Measurements from ENCODE around the gene SPX.

SPX gene
- 0 to 0.49 reads per million in 2 donors for total RNA-seq

DNA sequence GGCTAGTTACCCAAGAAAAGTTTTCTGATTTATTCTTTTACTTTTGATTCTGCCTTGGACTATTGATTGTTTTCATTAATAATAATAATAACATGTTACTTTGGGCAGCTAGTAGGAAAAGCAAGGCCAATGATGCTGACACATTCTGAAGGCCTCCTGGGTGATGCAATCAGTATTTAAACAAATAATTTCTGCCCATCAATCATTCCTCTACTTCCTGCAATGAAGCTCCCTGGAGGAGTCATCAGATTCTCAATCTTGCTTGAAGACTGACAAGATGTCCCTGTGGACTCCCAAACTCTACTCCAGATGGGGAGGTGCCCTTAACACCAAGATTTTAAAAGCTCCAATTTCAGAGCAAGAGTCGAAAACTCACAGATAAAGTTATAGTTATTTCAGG is at the start of gene SPX:
TSS of gene SPX (plus strand) at position 244 of the 400 bp plus-strand sequence. CDS start 177 bp downstream, outside the sequence.
- no peak for DNase-seq

- no peak for DNase-seq
Observed at GRCh38 chr12:21476949-21477348, 49.1 kb upstream of the SPX start.

DNA sequence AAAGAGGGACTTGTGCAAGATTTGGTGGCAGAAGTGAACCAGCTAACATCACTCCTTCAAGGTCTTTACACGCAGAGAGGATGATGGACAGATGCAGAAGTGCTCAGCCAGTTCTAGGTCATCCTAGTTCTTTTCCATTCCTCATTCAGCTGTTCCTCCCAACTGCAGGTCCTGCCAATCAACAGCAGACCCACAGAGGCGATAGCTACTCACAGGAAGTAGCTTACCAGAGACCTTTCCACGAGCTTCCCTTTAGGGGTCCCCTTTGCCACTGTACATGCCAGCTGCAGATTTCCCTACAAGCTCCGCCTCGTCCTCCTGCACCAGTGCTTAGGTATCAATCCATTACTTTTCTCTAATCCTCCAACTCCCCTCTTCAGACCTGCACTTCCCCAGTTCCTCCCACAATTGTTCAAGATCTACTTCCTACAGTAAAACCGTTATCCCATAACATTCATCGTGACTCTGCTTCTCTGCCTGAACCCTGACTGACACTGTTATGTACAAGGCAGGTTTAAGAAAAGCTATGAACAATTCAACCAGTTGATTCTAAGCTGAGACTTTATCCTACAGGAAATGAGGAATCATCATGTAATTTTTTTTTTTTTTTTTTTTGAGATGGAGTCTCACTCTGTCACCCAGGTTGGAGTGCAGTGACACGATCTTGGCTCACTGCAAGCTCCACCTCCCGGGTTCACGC is 47.2 kb upstream of the SPX start:
- DNase-seq: no peak

DNA sequence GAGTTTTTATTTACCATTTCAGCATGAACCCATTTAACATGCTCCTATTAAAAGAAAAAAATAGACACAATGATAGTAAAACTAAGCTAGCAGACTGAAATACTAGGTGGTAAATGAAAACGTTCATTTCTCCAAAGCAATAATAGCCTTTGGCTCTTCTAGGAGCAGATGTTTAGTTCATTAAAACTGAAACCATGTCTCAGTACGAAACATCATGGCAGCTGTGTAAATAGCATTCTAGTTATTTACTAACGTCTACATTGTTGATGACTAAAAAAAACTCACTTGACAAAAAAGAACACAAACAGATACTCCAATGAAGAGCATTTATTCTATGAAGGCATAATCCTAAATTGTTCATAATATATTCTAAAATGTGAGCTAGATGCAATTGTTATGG is 42.6 kb upstream of the SPX start:
- DNase-seq: no peak

DNA sequence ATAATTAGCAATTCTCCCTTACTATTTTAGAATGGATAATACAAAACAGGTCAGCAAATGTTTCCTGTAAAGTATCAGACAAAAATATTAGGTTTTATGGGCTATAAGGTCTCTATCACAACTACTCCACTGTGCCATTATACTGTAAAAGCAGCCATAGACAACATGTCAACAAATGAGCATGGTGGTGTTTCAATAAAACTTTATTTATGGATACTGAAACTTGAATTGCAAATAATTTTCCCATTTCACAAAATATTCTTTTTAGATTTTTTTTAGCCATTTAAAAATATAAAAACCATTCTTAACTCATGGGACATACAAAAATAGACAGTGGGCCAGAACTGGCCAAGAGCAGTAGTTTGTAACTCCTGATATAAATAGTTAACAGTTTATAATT is 40.1 kb upstream of the SPX start:
- DNase-seq: no peak

GRCh38 chr12:21499765-21500164 is 26.3 kb upstream of the SPX start:
- DNase-seq: no peak

DNA sequence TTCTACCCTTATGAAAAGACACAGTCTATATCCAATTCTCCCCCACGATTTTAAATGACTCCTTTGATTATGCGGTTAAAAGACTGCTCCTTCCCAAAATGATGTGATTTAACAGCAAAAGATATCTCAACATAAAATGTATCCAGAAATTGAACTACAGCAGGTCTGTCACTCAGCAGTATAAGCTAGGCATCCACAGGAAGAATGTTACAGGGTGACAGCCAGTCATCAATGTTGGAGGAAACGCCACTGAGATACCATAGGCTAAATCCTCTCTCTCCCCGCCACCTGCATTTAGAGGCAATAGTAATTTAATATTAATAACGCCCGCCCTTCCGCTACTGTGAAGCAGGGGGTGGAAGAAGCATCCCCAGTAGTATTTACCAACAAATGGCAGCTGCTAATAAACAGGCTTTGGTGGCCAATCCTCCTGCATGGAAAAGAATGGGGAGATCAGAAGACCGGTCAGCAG is 25.3 kb upstream of the SPX start:
- DNase-seq: no peak

DNA sequence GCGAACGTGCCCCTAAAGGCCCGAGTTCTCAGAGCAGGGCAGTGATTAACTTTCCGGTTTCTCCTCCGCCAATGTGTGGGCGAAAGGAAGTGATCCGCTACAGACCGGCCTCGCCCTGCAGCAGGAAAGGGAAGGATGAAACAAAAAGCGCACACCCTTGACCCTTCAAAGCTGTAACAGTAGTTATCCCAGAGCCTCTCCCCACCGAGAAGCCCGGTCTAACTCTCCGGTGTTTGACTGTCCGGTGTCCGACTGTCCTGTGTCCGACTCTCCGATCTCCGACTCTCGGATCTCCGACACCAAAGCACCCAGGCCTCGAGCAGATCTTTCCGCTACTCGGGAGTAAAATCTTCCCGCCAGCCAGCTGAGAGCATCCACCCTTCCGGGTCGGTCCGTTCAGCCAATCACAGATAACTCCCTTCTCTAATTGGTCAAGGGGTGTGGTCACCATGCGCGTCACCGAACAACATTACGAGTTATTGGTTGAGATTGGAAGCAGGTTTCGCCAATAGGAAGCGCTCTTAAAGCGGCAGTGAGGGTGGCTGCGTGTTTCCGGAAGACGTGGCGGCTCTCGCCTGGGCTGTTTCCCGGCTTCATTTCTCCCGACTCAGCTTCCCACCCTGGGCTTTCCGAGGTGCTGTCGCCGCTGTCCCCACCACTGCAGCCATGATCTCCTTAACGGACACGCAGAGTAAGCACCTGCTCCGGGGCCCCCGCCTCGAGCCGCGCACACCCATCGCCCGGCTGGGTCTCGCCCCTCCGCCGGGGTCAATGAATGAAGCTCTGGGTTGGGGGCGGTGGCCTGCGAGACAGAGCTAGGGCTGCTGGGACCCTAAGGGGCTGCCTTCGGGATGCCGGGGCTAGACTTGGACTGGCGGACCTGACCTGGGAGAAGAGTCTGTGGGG is 24.6 kb upstream of the SPX start, which contains the start of the genes GOLT1B and RECQL:
TSS of gene GOLT1B (plus strand) at position 532 of the 906 bp plus-strand sequence. CDS start at position 667, 135 bp downstream.
TSS of gene RECQL (minus strand) at position 378 of the 906 bp plus-strand sequence. CDS start 2,065 bp downstream, outside the sequence.
- DNase-seq: peak; percentile 76

GRCh38 chr12:21502164-21502496 is 24.0 kb upstream of the SPX start:
- no peak for DNase-seq

DNA sequence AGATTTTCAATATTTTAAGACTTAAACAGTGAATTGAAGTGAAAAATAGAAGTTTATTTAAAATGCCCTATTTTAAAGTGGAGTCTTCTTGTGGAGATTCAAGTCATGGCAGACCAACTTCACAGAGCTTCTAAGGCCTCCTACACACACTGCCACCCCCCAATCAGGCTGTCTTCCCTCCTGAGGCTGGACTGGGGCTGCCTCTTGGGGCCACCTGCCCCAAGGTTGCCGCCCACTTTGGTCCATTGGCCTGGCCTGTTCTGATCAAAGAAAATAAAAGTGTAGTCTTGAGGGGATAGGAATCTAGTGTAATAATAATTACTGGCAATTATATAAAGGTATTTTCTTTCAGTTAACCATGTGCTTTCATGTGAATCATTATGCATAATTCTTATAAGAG is 23.2 kb upstream of the SPX start:
- DNase-seq: no peak

DNA sequence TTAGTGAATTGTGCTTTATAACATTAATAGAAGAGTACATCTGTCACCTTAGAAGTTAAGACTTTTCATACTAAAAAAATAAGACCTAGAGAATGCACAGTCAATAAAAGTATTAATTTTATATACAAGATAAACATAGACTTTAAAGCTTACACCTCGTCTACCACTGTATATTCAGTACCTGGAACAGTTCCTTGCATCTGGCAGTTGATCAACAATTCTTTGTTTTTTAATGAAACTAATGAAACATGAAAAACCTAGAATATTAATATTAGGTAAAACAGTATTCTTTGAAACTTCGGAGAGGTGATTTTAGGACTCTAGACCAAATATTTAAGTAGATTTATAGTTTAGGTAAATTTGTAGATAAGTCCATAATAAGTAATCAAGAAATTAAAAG is 20.2 kb upstream of the SPX start:
- DNase-seq: no peak

DNA sequence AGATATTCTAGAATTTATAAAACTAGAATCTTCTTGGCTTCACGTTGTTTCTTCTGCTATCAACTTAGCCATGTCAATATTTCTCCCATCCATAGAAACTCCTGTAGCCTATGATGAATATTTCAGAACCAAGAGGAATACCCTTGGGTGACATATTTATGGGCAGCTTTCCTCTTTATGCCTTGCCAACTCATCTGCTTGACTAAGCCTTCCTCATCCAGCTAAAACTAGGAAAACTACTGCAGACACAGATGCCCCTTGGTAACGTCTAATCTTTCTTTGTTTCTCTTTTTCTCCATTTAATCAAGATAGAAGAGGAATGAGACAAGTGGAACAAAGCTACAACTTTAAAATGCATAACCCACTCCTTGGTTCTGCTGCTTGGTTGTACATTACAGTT is 18.2 kb upstream of the SPX start:
- DNase-seq: no peak

DNA sequence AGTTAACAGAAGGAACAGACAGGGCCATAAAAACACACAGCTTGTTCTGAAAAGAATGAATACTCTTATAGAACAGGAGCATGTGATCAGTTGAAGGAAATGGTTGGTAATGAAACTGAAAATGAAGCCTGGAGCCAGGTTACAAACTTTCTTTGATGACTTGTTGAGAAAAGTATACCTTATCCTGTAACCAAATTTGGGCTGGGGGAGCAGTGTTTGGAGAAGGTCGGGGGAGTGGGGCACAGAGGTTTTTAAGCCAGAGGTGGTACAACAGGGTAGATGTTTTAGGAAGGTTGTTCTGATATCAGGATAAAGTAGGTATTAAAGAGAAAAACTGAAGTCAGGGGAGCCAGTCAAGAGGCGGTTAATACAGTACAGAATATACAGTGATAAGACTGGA is 16.3 kb upstream of the SPX start:
- no peak for DNase-seq

GRCh38 chr12:21516281-21516680 is 9.8 kb upstream of the SPX start:
- DNase-seq: no peak

- DNase-seq: no peak
Observed at GRCh38 chr12:21518451-21518850, 7.6 kb upstream of the SPX start.

DNA sequence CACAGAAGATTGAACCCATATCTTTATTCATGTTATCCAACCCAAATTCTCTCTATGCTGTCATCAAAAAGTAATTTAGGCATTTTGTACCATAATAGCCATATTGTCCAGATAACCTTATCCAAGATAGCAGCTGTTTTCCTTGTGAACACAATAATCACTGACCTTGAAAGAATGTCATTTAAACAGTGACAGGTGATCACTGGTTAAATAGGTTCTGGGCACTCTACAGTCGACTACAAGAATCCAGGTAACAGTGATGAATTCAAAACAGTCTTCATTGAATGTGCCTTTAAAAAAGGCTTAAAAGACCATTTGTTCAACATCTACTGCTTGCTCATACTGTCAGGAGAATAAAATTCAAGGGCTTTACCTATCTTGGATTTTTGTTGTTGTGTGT is 4.6 kb upstream of the SPX start:
- DNase-seq: no peak

- DNase-seq: no peak
Observed at GRCh38 chr12:21523148-21523547, 2.9 kb upstream of the SPX start.

- DNase-seq: no peak
Observed at GRCh38 chr12:21526721-21527345, 737 bp downstream of the SPX start.

GRCh38 chr12:21527451-21528180 is 1.5 kb downstream of the SPX start:
- peak; percentile 41 for DNase-seq

DNA sequence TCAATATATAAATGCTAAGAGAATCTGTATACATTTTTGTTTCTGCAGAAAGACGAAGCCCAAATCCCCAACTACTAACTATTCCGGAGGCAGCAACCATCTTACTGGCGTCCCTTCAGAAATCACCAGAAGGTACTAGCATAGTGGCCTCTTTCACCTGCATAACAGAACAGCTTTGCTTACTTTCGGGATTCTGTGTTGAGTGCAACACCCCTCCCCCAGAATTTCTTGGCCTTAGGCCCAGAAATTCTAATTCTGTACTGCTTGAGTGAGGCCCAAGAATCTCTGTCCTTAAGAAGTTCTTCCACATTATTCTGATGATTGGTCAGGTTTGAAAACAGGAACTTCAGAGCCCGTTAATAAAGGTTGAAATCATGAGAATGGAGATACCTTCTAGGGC is 2.9 kb downstream of the SPX start:
- DNase-seq: no peak

GRCh38 chr12:21529456-21529855 is 3.4 kb downstream of the SPX start:
- DNase-seq: no peak

DNA sequence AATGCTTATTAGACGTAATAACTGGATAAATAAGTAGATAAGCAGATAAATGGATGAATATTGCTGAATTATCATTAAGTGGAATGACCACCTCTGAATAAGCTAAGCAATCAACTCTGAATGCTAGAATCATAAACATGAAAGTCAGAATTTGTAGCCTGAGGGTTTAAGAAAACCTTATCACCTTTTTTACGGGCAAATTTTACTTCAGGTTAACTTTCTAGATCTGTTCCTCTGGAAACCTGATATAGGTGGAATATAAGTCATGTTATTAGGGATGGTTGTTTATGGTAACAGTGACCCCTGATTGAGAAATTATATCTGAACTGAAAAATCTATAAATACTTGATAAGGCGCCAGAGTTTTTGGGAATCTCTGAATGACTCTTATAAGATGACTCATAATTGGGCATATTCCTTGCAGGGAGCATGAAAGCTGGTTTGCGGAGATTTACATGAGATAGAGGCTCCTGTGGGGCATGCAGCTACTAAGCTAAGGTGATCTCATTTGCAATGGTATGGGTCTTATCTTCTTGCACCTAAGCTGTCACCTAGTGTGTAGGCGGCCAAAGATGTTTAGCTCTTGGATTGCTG is 12.1 kb downstream of the SPX start:
- no peak for DNase-seq

Data from T-helper 9 cell (primary cell).